ENCODE measurements around the gene MMD. TPM values are rescaled to one million over a fixed set of nuclear protein-coding genes. Genes with fewer than 3 reads are reported as not detected.
A peak's percentile ranks its signal among the peaks of the same experiment; 100 is the strongest.

The MMD gene
- total and polyA plus RNA-seq, 2 of the 13 experiments (the other 11 are each of a cell fraction or from before 2014, with no cell fraction given): 121 to 225 TPM

GRCh38 chr17:55360971-55361370 lies 60.7 kb downstream of the MMD start:
- in situ Hi-C loops (cut with HindIII; ENCODE audit: extremely low pct_ligation_motif_present, low pct_unique_long_range_greater_than_20kb): no loop called here

More at GRCh38 chr17:55360971-55361370, 60.7 kb downstream of the MMD start:
- no peak overlapping the region for H3K4me2 ChIP-seq (ENCODE audit: low read depth, low read length)
- ChIA-PET POLR2A (no interaction called here), CTCF (ENCODE audit: low intra/inter-chr PET ratio, low total read pairs) (no interaction called here)
- no TSS peak for BruUV-seq (replicated peaks)
- peaks cover 11% of the 10 kb centered on the region for H3K4me1 ChIP-seq (ENCODE audit: insufficient read depth, low read length)
- H3K9me3 ChIP-seq (ENCODE audit: low read length): peaks cover 15% of the 10 kb centered on the region
- no peak for TF ChIP-seq GZF1 (CRISPR knock-in tag; IDR thresholded peaks at IDR 0.05)
- TF ChIP-seq ZNF709 (CRISPR knock-in tag; IDR thresholded peaks at IDR 0.05): peak; percentile 99; the same call in 1 of the 2 replicates
- TF ChIP-seq, protein P1, sequence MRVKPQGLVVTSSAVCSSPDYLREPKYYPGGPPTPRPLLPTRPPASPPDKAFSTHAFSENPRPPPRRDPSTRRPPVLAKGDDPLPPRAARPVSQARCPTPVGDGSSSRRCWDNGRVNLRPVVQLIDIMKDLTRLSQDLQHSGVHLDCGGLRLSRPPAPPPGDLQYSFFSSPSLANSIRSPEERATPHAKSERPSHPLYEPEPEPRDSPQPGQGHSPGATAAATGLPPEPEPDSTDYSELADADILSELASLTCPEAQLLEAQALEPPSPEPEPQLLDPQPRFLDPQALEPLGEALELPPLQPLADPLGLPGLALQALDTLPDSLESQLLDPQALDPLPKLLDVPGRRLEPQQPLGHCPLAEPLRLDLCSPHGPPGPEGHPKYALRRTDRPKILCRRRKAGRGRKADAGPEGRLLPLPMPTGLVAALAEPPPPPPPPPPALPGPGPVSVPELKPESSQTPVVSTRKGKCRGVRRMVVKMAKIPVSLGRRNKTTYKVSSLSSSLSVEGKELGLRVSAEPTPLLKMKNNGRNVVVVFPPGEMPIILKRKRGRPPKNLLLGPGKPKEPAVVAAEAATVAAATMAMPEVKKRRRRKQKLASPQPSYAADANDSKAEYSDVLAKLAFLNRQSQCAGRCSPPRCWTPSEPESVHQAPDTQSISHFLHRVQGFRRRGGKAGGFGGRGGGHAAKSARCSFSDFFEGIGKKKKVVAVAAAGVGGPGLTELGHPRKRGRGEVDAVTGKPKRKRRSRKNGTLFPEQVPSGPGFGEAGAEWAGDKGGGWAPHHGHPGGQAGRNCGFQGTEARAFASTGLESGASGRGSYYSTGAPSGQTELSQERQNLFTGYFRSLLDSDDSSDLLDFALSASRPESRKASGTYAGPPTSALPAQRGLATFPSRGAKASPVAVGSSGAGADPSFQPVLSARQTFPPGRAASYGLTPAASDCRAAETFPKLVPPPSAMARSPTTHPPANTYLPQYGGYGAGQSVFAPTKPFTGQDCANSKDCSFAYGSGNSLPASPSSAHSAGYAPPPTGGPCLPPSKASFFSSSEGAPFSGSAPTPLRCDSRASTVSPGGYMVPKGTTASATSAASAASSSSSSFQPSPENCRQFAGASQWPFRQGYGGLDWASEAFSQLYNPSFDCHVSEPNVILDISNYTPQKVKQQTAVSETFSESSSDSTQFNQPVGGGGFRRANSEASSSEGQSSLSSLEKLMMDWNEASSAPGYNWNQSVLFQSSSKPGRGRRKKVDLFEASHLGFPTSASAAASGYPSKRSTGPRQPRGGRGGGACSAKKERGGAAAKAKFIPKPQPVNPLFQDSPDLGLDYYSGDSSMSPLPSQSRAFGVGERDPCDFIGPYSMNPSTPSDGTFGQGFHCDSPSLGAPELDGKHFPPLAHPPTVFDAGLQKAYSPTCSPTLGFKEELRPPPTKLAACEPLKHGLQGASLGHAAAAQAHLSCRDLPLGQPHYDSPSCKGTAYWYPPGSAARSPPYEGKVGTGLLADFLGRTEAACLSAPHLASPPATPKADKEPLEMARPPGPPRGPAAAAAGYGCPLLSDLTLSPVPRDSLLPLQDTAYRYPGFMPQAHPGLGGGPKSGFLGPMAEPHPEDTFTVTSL (CRISPR knock-in tag; IDR thresholded peaks at IDR 0.05; ENCODE audit: borderline replicate concordance): no peak
- TF ChIP-seq ZNF160 (CRISPR knock-in tag; IDR thresholded peaks at IDR 0.05): peak; percentile 98
- no peak for TF ChIP-seq ZNF589 (CRISPR knock-in tag; conservative IDR thresholded peaks at IDR 0.05)
- TF ChIP-seq TFDP2 (CRISPR knock-in tag; IDR thresholded peaks at IDR 0.05): no peak
- DNase-seq (ENCODE audit: low spot score) (no peak), FAIRE-seq (no peak), ATAC-seq (no peak)
- no peak overlapping the region for H3K27ac ChIP-seq (ENCODE audit: extremely low read length, insufficient read depth, low read length)
- no peak overlapping the region for H3K9ac ChIP-seq (ENCODE audit: insufficient read depth, low read depth, low read length)
- H2AFZ ChIP-seq (ENCODE audit: low read length): no peak overlapping the region
- intact Hi-C loops (cut with micrococcal nuclease; ENCODE audit: unreplicated experiment): no loop called here
- no peaks in the 10 kb centered on the region for H3K79me2 ChIP-seq (ENCODE audit: insufficient read depth, low read length)
- no peaks in the 10 kb centered on the region for H3K36me3 ChIP-seq (replicated peaks in 1 of 2; ENCODE audit: control insufficient read depth in 1 of 2, insufficient read depth in 2 of 2, low read length in 2 of 2)
- H3K4me3 ChIP-seq (replicated peaks in 1 of 3; ENCODE audit: insufficient read depth in 1 of 3, low read depth in 2 of 3, low read length in 3 of 3): no peak overlapping the region
- H4K20me1 ChIP-seq (ENCODE audit: insufficient read depth, low read length): no peaks in the 10 kb centered on the region
- peaks cover 0 to 4% of the 10 kb centered on the region in 2 experiments; a peak in 1 of 5 replicates for H3K27me3 ChIP-seq (ENCODE audit: control insufficient read depth in 1 of 2, insufficient read depth in 2 of 2, low read length in 2 of 2)
